Measurements from ENCODE around the gene MED17.
"Not testable (repeated sequence)": the region's sequence is repeated elsewhere in the genome, so short reads cannot be mapped to it uniquely, and the experiment has no call there.

Gene MED17

GRCh38 chr11:93757924-93758865, 25.9 kb upstream of the MED17 start:
- no peak for DNase-seq (ENCODE audit: low read depth)

- not testable (repeated sequence) for DNase-seq (ENCODE audit: low read depth)
Observed at GRCh38 chr11:93759123-93759522, 25.0 kb upstream of the MED17 start.

- no peak for DNase-seq (ENCODE audit: low read depth)
Observed at GRCh38 chr11:93761910-93762309, 22.2 kb upstream of the MED17 start.

- no peak for DNase-seq (ENCODE audit: low read depth)
Observed at GRCh38 chr11:93765551-93765950, 18.5 kb upstream of the MED17 start.

- no peak for DNase-seq (ENCODE audit: low read depth)
Observed at GRCh38 chr11:93766504-93766903, 17.6 kb upstream of the MED17 start.

- DNase-seq (ENCODE audit: low read depth) = no peak
Observed at GRCh38 chr11:93767018-93767417, 17.1 kb upstream of the MED17 start.

- DNase-seq (ENCODE audit: low read depth) = no peak
Observed at GRCh38 chr11:93770160-93770559, 13.9 kb upstream of the MED17 start.

GRCh38 chr11:93772123-93772522, 12.0 kb upstream of the MED17 start:
- no peak for DNase-seq (ENCODE audit: low read depth)

- no peak for DNase-seq (ENCODE audit: low read depth)
Observed at GRCh38 chr11:93773045-93773477, 11.0 kb upstream of the MED17 start.

GRCh38 chr11:93773601-93774200, 10.4 kb upstream of the MED17 start:
- DNase-seq (ENCODE audit: low read depth) = no peak

GRCh38 chr11:93774560-93774959, 9.5 kb upstream of the MED17 start:
- not testable (repeated sequence) for DNase-seq (ENCODE audit: low read depth)

- no peak for DNase-seq (ENCODE audit: low read depth)
Observed at GRCh38 chr11:93775289-93775688, 8.8 kb upstream of the MED17 start.

GRCh38 chr11:93783362-93783761, 720 bp upstream of the MED17 start:
- no peak for DNase-seq (ENCODE audit: low read depth)

GRCh38 chr11:93783765-93784144, 327 bp upstream of the MED17 start:
- no peak for DNase-seq (ENCODE audit: low read depth)

GRCh38 chr11:93784935-93785360, 866 bp downstream of the MED17 start:
- no peak for DNase-seq (ENCODE audit: low read depth)

- no peak for DNase-seq (ENCODE audit: low read depth)
Observed at GRCh38 chr11:93791493-93791892, 7.4 kb downstream of the MED17 start.

- no peak for DNase-seq (ENCODE audit: low read depth)
Observed at GRCh38 chr11:93796441-93797231, 12.6 kb downstream of the MED17 start.

GRCh38 chr11:93801366-93801765, 17.3 kb downstream of the MED17 start:
- no peak for DNase-seq (ENCODE audit: low read depth)

- DNase-seq (ENCODE audit: low read depth) = no peak
Observed at GRCh38 chr11:93804879-93805278, 20.8 kb downstream of the MED17 start.

- DNase-seq (ENCODE audit: low read depth) = no peak
Observed at GRCh38 chr11:93807980-93808379, 23.9 kb downstream of the MED17 start.

GRCh38 chr11:93813974-93814373, 29.9 kb downstream of the MED17 start:
- DNase-seq (ENCODE audit: low read depth) = no peak

- DNase-seq (ENCODE audit: low read depth) = no peak
Observed at GRCh38 chr11:93814966-93815633, 31.0 kb downstream of the MED17 start.

Measured in HS-5 (cell line).